Activated naive CD4-positive, alpha-beta T cell treated with anti-CD3 and anti-CD28 coated beads, Interleukin-2, amount 50 U/mL, for 16 hours (primary cell): Measurements from ENCODE around the gene KIAA1671.
A peak's percentile ranks its signal among the peaks of the same experiment; 100 is the strongest.

ENCODE experiments used
- DNase-seq: peaks from one replicate; pipeline ENCODE4 v3.0.0-alpha.2; 2020

KIAA1671 gene

GRCh38 chr22:25048659-25049647 is 96.4 kb downstream of the KIAA1671 start:
- peak; percentile 68 for DNase-seq

GRCh38 chr22:25049770-25050169 is 97.3 kb downstream of the KIAA1671 start:
- no peak for DNase-seq

- no peak for DNase-seq
Observed at GRCh38 chr22:25050566-25050965, 98.0 kb downstream of the KIAA1671 start.

GRCh38 chr22:25051073-25051472 is 98.6 kb downstream of the KIAA1671 start:
- DNase-seq: no peak

GRCh38 chr22:25051983-25052710 is 99.6 kb downstream of the KIAA1671 start:
- DNase-seq: no peak

- no peak for DNase-seq
Observed at GRCh38 chr22:25053153-25053805, 100.8 kb downstream of the KIAA1671 start.

- peak; percentile 38 for DNase-seq
Observed at GRCh38 chr22:25054943-25055511, 102.5 kb downstream of the KIAA1671 start.

GRCh38 chr22:25057013-25057881 is 104.7 kb downstream of the KIAA1671 start:
- peak; percentile 77 for DNase-seq

GRCh38 chr22:25059438-25059837 is 106.9 kb downstream of the KIAA1671 start:
- no peak for DNase-seq

GRCh38 chr22:25060522-25061071 is 108.1 kb downstream of the KIAA1671 start:
- peak; percentile 51 for DNase-seq

- no peak for DNase-seq
Observed at GRCh38 chr22:25061134-25061533, 108.6 kb downstream of the KIAA1671 start.

- no peak for DNase-seq
Observed at GRCh38 chr22:25061605-25062376, 109.3 kb downstream of the KIAA1671 start.

- DNase-seq: peak; percentile 55
Observed at GRCh38 chr22:25062386-25063085, 110.0 kb downstream of the KIAA1671 start.

- no peak for DNase-seq
Observed at GRCh38 chr22:25064894-25065560, 112.5 kb downstream of the KIAA1671 start.

GRCh38 chr22:25066861-25067435 is 114.4 kb downstream of the KIAA1671 start:
- no peak for DNase-seq

- DNase-seq: peak; percentile 66
Observed at GRCh38 chr22:25067851-25068421, 115.4 kb downstream of the KIAA1671 start.

- DNase-seq: no peak
Observed at GRCh38 chr22:25068707-25069106, 116.2 kb downstream of the KIAA1671 start.

- no peak for DNase-seq
Observed at GRCh38 chr22:25069426-25069757, 116.9 kb downstream of the KIAA1671 start.
